Activated naive CD8-positive, alpha-beta T cell treated with anti-CD3 and anti-CD28 coated beads, Interleukin-2, amount 50 U/mL, for 24 hours (primary cell): ENCODE data around the gene CIROP.

ENCODE experiments used
- ATAC-seq: fragments of 150-1000 bp; cut with Tn5 transposase; one replicate; pipeline ENCODE4 v1.10.0; 2021
- DNase-seq: peaks from one replicate; pipeline ENCODE4 v3.0.0; 2021
- H3K27ac Mint-ChIP-seq: one replicate; pipeline ENCODE4 v1.8.0; 2021; ENCODE audit warnings: mild to moderate bottlenecking, mixed read lengths
- H3K27me3 Mint-ChIP-seq: one replicate; pipeline ENCODE4 v1.8.0; 2021; ENCODE audit warnings: mixed read lengths
- H3K36me3 Mint-ChIP-seq: one replicate; pipeline ENCODE4 v1.8.0; 2021; ENCODE audit warnings: low read depth, mixed read lengths
- H3K4me1 Mint-ChIP-seq: one replicate; pipeline ENCODE4 v1.8.0; 2021; ENCODE audit warnings: mixed read lengths
- H3K4me3 Mint-ChIP-seq: one replicate; pipeline ENCODE4 v1.8.0; 2021; ENCODE audit warnings: mild to moderate bottlenecking, moderate library complexity, mixed read lengths
- H3K9me3 Mint-ChIP-seq: one replicate; pipeline ENCODE4 v1.8.0; 2021; ENCODE audit warnings: mixed read lengths

Gene CIROP

DNA sequence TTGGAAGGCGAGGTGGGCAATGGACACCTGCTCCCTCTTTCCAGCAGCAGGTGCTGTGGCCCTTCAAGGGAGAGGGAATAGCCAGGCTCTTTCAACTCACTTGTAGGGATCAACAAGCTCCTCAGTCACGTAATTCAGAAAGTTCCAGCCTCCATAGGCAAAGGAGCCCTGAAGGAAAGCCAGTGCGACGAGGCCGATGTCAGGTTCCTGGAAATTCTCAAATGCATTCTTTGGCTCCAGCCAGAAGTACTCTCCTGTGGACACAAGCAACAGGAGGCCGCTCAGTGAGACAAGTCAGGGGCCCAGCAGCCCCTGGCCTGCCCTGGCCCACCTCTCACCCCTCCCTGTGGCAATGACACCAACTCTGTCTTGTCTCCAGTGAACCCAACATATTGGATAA lies 35.6 kb upstream of the CIROP start:
- H3K9me3 Mint-ChIP-seq = no peaks in the 10 kb centered on the region
- H3K36me3 Mint-ChIP-seq = no peaks in the 10 kb centered on the region
- no peak overlapping the region for H3K27ac Mint-ChIP-seq
- no peaks in the 10 kb centered on the region for H3K27me3 Mint-ChIP-seq
- ATAC-seq = no peak
- H3K4me3 Mint-ChIP-seq = no peak overlapping the region
- DNase-seq = no peak
- no peaks in the 10 kb centered on the region for H3K4me1 Mint-ChIP-seq

DNA sequence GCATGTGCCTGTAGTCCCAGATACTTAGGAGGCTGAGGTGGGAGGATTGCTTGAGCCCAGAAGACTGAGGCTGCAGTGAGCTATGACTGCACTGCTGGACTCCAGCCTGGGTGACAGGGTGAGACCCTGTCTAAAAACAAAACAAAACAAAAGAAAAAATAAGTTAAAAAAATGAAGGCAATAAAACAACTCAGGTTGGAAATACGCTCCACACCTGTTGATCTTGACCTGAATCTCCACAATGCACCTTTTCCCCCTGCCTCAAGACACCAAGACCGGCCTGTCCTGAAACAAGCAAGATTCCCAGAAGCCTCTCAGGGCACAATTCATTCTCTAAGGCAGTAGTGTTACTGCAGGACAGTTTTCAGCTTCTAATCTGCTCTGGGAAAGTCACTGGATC lies 35.1 kb upstream of the CIROP start:
- DNase-seq (no peak), ATAC-seq (no peak)
- Mint-ChIP-seq H3K4me3 (no peak overlapping the region), H3K36me3 (no peaks in the 10 kb centered on the region), H3K27ac (no peak overlapping the region), H3K9me3 (no peaks in the 10 kb centered on the region), H3K4me1 (no peaks in the 10 kb centered on the region), H3K27me3 (no peaks in the 10 kb centered on the region)

DNA sequence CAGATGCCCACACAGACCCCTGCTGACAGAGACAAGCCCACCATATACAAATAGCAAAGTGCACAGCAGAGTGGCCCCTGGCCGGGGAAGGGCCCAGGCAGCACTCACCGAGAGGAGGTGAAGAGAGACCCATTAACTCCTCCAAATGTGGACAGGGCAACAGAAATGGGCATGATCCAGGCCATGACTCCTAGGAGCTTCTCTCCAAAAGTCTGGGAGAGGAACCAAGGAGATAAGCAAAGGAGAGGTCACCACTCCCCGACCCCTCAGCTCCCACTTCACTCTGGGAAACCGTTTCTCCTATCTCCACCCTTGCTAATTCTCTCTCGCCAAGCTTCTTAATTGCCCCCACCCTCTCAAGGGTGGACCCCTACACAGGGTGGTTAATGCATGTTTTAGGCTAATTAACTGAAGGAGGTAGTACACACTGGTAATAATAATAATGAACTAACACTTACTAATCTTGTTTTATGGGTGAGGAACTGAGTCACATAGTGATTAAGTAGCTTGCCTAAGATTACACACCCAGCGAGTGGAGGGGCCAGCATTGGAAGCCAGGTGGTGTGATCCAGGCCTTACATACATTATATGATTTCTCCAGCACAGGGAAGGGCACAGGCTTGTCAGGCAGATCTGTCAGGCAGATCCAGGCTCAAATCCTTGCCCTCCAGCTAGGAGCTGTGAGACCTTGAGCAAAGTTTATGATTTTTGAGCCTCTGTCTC lies 33.2 kb upstream of the CIROP start:
- no peaks in the 10 kb centered on the region for H3K27me3 Mint-ChIP-seq
- no peak overlapping the region for H3K27ac Mint-ChIP-seq
- no peaks in the 10 kb centered on the region for H3K4me1 Mint-ChIP-seq
- ATAC-seq (no peak), DNase-seq (no peak)
- H3K36me3 Mint-ChIP-seq = no peaks in the 10 kb centered on the region
- no peaks in the 10 kb centered on the region for H3K9me3 Mint-ChIP-seq
- H3K4me3 Mint-ChIP-seq = no peak overlapping the region

- no peaks in the 10 kb centered on the region for H3K27me3 Mint-ChIP-seq
- H3K27ac Mint-ChIP-seq = no peak overlapping the region
- ATAC-seq (no peak), DNase-seq (no peak)
- no peaks in the 10 kb centered on the region for H3K4me1 Mint-ChIP-seq
- H3K36me3 Mint-ChIP-seq = no peaks in the 10 kb centered on the region
- no peak overlapping the region for H3K4me3 Mint-ChIP-seq
- H3K9me3 Mint-ChIP-seq = no peaks in the 10 kb centered on the region
Observed at GRCh38 chr14:23137192-23137812, 32.5 kb upstream of the CIROP start.

- Mint-ChIP-seq H3K36me3 (no peaks in the 10 kb centered on the region), H3K9me3 (no peaks in the 10 kb centered on the region), H3K27me3 (no peaks in the 10 kb centered on the region), H3K27ac (no peak overlapping the region), H3K4me1 (no peaks in the 10 kb centered on the region), H3K4me3 (no peak overlapping the region)
- ATAC-seq (no peak), DNase-seq (no peak)
Observed at GRCh38 chr14:23136566-23137133, 31.9 kb upstream of the CIROP start.

DNA sequence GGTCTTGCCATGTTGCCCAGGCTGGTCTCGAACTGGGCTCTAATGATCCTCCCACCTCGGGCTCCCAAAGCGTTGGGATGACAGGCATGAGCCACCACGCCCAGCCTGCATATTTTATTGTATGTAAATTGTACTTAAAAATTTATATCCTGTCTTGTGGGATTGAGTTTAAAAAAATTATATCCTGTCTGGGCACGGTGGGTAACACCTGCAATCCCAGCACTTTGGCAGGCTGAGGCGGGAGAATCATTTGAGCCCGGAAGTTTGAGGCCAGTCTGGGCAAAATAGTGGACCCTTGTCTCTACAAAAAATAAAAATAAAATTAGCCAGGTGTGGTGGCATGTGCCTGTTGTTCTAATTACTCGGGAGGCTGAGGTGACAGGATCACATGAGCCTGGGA lies 28.2 kb upstream of the CIROP start:
- H3K4me1 Mint-ChIP-seq = no peaks in the 10 kb centered on the region
- no peak for DNase-seq
- no peaks in the 10 kb centered on the region for H3K9me3 Mint-ChIP-seq
- H3K27me3 Mint-ChIP-seq = no peaks in the 10 kb centered on the region
- no peak overlapping the region for H3K27ac Mint-ChIP-seq
- ATAC-seq = no peak
- no peak overlapping the region for H3K4me3 Mint-ChIP-seq
- H3K36me3 Mint-ChIP-seq = no peaks in the 10 kb centered on the region

DNA sequence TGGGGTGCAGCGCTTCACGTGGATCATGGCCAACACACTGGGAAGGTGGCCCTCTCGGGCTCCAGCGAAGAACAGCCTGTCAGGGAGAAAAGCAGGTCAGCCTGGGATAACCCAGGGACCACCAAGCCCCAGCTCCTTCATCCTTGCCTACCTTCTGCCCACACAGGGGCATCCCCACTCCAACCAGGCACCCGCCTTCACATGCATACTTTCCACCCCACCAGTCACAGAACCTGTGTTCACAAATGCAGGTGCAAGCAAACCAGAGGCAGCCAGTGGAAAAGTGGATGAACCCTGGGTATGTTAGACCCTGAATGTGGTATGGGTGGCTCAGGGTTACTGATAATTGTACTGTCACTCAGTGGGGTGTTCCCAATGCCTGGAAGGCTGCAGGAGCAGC lies 26.7 kb upstream of the CIROP start:
- no peaks in the 10 kb centered on the region for H3K36me3 Mint-ChIP-seq
- no peaks in the 10 kb centered on the region for H3K27me3 Mint-ChIP-seq
- DNase-seq (no peak), ATAC-seq (peak; percentile 24)
- H3K9me3 Mint-ChIP-seq = no peaks in the 10 kb centered on the region
- no peaks in the 10 kb centered on the region for H3K4me1 Mint-ChIP-seq
- H3K4me3 Mint-ChIP-seq = no peak overlapping the region
- no peak overlapping the region for H3K27ac Mint-ChIP-seq

DNA sequence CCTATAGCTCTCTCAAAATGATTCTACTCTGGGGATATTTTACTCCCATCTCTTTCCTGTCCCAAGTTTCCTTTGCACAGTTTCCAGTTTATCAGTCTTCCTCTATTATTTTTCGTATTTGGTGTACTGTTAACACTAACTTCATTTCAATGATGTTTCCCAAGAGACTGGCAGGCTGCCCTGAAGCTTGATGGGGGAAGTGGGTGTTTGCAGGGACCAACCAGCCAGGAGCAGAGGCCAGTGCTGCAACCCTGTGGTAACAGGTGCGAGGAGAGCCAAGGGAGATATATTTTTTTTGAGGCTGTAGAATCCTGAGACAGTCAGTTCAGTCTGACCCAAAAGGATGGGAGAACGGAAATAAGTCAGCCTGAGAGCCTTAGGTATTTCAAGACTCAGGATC lies 26.1 kb upstream of the CIROP start:
- H3K4me1 Mint-ChIP-seq = no peaks in the 10 kb centered on the region
- no peak overlapping the region for H3K4me3 Mint-ChIP-seq
- ATAC-seq = no peak
- no peaks in the 10 kb centered on the region for H3K27me3 Mint-ChIP-seq
- H3K9me3 Mint-ChIP-seq = no peaks in the 10 kb centered on the region
- no peak overlapping the region for H3K27ac Mint-ChIP-seq
- H3K36me3 Mint-ChIP-seq = no peaks in the 10 kb centered on the region
- DNase-seq = no peak

DNA sequence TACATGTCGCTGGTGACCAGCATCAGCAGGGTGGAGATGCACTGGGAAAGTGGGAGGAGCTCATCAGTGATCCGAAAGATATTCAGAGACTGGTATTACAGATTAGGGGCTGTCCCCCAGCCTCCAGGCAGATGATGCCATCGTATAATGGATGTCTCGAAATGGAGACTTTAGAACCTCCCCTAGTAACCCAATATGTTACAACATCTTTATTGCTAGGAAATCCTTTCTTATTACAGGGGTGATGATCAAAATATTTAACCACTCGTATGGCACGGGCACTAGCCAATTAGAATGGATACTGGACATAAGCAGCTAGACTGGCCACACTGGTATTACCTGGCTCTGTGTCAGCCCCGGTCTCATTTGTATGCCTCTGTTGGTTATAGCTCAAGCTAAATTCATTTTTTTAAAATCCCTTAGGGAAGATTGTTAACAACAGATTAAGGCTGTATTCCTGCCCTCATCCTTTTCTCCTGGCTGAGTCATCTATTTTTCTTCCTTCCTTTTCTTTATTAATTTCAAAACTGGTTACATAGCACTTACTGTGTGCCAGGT lies 25.0 kb upstream of the CIROP start:
- Mint-ChIP-seq H3K4me1 (no peaks in the 10 kb centered on the region), H3K4me3 (no peak overlapping the region), H3K27ac (no peak overlapping the region), H3K36me3 (no peaks in the 10 kb centered on the region), H3K9me3 (no peaks in the 10 kb centered on the region), H3K27me3 (no peaks in the 10 kb centered on the region)
- ATAC-seq = no peak
- no peak for DNase-seq

DNA sequence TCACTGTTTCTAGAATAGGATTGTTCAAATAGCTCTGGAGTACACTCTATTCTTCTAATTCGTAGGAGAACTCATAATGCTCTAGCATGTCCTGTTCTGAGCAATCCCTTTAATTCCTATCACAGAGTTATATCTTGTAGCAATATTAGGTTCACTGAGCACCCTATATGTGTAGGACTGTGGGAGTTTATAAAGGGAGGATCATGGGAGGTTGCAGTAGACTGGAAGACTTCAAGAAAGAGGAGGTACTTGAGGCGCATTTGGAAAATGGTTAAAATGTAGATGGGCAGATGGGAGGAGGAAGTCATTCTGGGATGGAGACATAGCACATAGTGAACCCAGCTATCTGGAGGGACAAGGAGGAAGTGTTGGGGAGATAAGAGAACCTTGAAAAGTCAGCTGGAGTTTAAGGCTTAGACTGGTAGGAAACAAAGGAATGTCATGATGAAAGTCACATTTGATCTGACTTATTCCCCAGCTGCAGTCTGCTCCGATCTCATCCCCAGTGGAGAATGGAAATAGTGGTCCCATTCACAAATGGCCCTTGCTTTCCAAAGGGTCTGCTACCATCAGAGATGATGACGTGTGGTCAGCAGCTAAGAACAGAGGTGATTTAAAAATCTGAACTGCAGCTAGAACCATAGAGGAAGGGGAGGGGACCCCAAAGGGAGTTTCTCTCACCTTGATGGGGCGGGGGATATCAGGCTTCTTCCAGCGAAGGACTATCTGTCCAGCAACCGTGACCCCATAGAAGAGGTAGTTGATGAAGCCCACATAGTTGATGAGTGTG lies 24.4 kb upstream of the CIROP start:
- no peaks in the 10 kb centered on the region for H3K27me3 Mint-ChIP-seq
- H3K27ac Mint-ChIP-seq = no peak overlapping the region
- no peak for ATAC-seq
- no peaks in the 10 kb centered on the region for H3K9me3 Mint-ChIP-seq
- no peak overlapping the region for H3K4me3 Mint-ChIP-seq
- H3K4me1 Mint-ChIP-seq = no peaks in the 10 kb centered on the region
- no peaks in the 10 kb centered on the region for H3K36me3 Mint-ChIP-seq
- no peak for DNase-seq

GRCh38 chr14:23127861-23128260 lies 23.1 kb upstream of the CIROP start:
- no peaks in the 10 kb centered on the region for H3K4me1 Mint-ChIP-seq
- no peaks in the 10 kb centered on the region for H3K9me3 Mint-ChIP-seq
- DNase-seq (no peak), ATAC-seq (no peak)
- no peaks in the 10 kb centered on the region for H3K27me3 Mint-ChIP-seq
- no peak overlapping the region for H3K4me3 Mint-ChIP-seq
- no peak overlapping the region for H3K27ac Mint-ChIP-seq
- no peaks in the 10 kb centered on the region for H3K36me3 Mint-ChIP-seq

- Mint-ChIP-seq H3K9me3 (no peaks in the 10 kb centered on the region), H3K4me1 (no peaks in the 10 kb centered on the region), H3K36me3 (no peaks in the 10 kb centered on the region), H3K27me3 (no peaks in the 10 kb centered on the region), H3K4me3 (no peak overlapping the region), H3K27ac (no peak overlapping the region)
- DNase-seq = no peak
- ATAC-seq = no peak
Observed at GRCh38 chr14:23126548-23127278, 21.9 kb upstream of the CIROP start.

- DNase-seq (no peak), ATAC-seq (no peak)
- Mint-ChIP-seq H3K9me3 (no peaks in the 10 kb centered on the region), H3K4me1 (peaks cover 6% of the 10 kb centered on the region), H3K27ac (no peak overlapping the region), H3K27me3 (no peaks in the 10 kb centered on the region), H3K36me3 (no peaks in the 10 kb centered on the region), H3K4me3 (no peak overlapping the region)
Observed at GRCh38 chr14:23125933-23126524, 21.2 kb upstream of the CIROP start.

GRCh38 chr14:23125011-23125410 lies 20.2 kb upstream of the CIROP start:
- Mint-ChIP-seq H3K36me3 (no peaks in the 10 kb centered on the region), H3K4me3 (no peak overlapping the region), H3K4me1 (peaks cover 16% of the 10 kb centered on the region), H3K27ac (no peak overlapping the region), H3K27me3 (no peaks in the 10 kb centered on the region), H3K9me3 (no peaks in the 10 kb centered on the region)
- DNase-seq = no peak
- no peak for ATAC-seq
